T follicular helper cell (primary cell): Measurements from ENCODE around the gene TOM1L2.

Experiments used
- DNase-seq: peaks from one replicate; pipeline ENCODE4 v3.0.0-alpha.2; 2020; ENCODE audit warnings: low read depth

TOM1L2 gene

GRCh38 chr17:17876959-17877528 lies 95.2 kb downstream of the TOM1L2 start:
- no peak for DNase-seq

GRCh38 chr17:17874478-17874877 lies 97.7 kb downstream of the TOM1L2 start:
- no peak for DNase-seq

- DNase-seq = no peak
These were observed 98.7 kb downstream of the TOM1L2 start for GRCh38 chr17:17873450-17873991.

- DNase-seq = no peak
These were observed 99.5 kb downstream of the TOM1L2 start for GRCh38 chr17:17872547-17873345.

GRCh38 chr17:17871913-17872312 lies 100.3 kb downstream of the TOM1L2 start:
- DNase-seq = no peak

GRCh38 chr17:17870247-17870646 lies 102.0 kb downstream of the TOM1L2 start:
- DNase-seq = no peak

- no peak for DNase-seq
These were observed 103.3 kb downstream of the TOM1L2 start for GRCh38 chr17:17868641-17869522.

GRCh38 chr17:17866897-17867296 lies 105.3 kb downstream of the TOM1L2 start:
- no peak for DNase-seq

GRCh38 chr17:17866425-17866824 lies 105.8 kb downstream of the TOM1L2 start:
- DNase-seq = no peak

- no peak for DNase-seq
These were observed 107.2 kb downstream of the TOM1L2 start for GRCh38 chr17:17865035-17865434.

- no peak for DNase-seq
These were observed 111.5 kb downstream of the TOM1L2 start for GRCh38 chr17:17860766-17861107.

- peak; percentile 58 for DNase-seq
These were observed 112.1 kb downstream of the TOM1L2 start for GRCh38 chr17:17859909-17860765.

- no peak for DNase-seq
These were observed 114.7 kb downstream of the TOM1L2 start for GRCh38 chr17:17857496-17857895.

GRCh38 chr17:17856386-17856785 lies 115.8 kb downstream of the TOM1L2 start:
- DNase-seq = no peak

GRCh38 chr17:17855976-17856375 lies 116.2 kb downstream of the TOM1L2 start:
- no peak for DNase-seq

GRCh38 chr17:17853811-17854447 lies 118.3 kb downstream of the TOM1L2 start:
- no peak for DNase-seq

- no peak for DNase-seq
These were observed 119.3 kb downstream of the TOM1L2 start for GRCh38 chr17:17852930-17853329.

- DNase-seq = no peak
These were observed 120.8 kb downstream of the TOM1L2 start for GRCh38 chr17:17851103-17852002.

GRCh38 chr17:17849845-17850373 lies 122.3 kb downstream of the TOM1L2 start:
- peak; percentile 49 for DNase-seq
